ENCODE results near the gene THBD.

THBD gene

GRCh38 chr20:23071996-23072395 is 22.5 kb upstream of the THBD start:
- no peak for DNase-seq (ENCODE audit: low read depth)
- no peak for TF ChIP-seq CTCF (IDR thresholded peaks at IDR 0.05; ENCODE audit: insufficient read depth, low read depth, low read length, missing control alignments)

DNA sequence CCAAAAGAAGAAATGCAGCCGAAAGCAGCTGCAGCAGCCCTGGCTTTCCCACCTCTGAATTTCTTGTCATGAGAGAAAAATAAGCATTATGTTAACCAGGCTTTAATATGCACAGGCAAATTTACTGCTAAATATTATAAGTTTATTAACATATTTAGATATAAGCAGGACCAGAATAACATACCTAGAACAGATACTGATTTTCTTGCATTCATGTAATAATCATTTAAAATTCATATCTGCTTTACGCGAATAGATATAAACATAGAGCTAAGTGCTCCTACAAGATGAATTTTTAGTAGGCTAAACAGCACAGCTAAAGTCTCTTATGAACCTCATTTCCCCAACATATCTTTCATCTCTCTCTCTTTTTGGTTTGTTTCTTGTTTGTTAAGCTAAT is 21.9 kb upstream of the THBD start:
- DNase-seq (ENCODE audit: low read depth): no peak
- no peak overlapping the region for H3K4me3 ChIP-seq (ENCODE audit: low read length)
- no peak for TF ChIP-seq CTCF (IDR thresholded peaks at IDR 0.05; ENCODE audit: insufficient read depth, low read depth, low read length, missing control alignments)

More at GRCh38 chr20:23071996-23072395, 22.5 kb upstream of the THBD start:
- no peak overlapping the region for H3K4me3 ChIP-seq (ENCODE audit: low read length)

DNA sequence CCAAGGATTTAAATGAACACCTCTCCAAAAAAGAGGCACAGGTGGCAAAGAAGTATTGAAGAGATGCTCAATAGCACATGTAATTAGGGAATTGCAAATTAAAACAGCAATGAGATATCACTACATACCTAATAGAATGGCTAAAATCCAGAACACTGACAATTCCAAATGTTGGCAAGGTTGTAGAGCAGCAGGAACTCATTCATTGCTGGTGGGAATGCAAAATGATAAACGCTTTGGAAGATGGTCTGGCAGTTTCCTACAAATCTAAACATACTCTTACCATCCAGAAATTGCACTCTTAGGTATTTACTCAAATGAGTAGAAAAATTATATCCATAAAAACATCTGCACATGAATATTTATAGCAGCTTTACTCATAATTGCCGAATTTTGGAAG is 19.6 kb upstream of the THBD start:
- H3K4me3 ChIP-seq (ENCODE audit: low read length): no peak overlapping the region
- DNase-seq (ENCODE audit: low read depth): no peak
- no peak for TF ChIP-seq CTCF (IDR thresholded peaks at IDR 0.05; ENCODE audit: insufficient read depth, low read depth, low read length, missing control alignments)

DNA sequence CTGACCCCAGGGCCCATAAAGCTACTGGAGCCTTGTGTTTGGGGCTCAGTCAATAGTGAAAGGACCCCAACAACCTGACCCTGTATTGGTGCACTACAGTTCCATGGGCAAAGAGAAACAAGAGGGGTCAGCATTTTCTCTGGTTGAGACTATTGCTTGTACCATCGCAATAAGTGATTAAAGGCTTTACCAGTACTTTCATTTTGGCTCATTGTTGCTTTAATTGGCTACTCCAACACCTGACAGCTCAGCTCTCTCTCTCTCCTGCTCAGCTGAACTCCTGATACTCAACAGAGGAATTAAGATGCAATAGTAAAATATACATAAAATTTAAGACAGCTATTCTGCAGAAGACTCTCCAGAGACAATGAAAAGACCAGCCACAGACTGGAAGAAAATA is 18.8 kb upstream of the THBD start:
- DNase-seq (ENCODE audit: low read depth): no peak
- H3K4me3 ChIP-seq (ENCODE audit: low read length): no peak overlapping the region
- TF ChIP-seq CTCF (IDR thresholded peaks at IDR 0.05; ENCODE audit: insufficient read depth, low read depth, low read length, missing control alignments): no peak

GRCh38 chr20:23066772-23067171 is 17.3 kb upstream of the THBD start:
- DNase-seq (ENCODE audit: low read depth): no peak
- no peak overlapping the region for H3K4me3 ChIP-seq (ENCODE audit: low read length)
- TF ChIP-seq CTCF (IDR thresholded peaks at IDR 0.05; ENCODE audit: insufficient read depth, low read depth, low read length, missing control alignments): no peak

- TF ChIP-seq CTCF (IDR thresholded peaks at IDR 0.05; ENCODE audit: insufficient read depth, low read depth, low read length, missing control alignments): no peak
- DNase-seq (ENCODE audit: low read depth): no peak
- H3K4me3 ChIP-seq (ENCODE audit: low read length): no peak overlapping the region
Observed at GRCh38 chr20:23065266-23066201, 16.1 kb upstream of the THBD start.

GRCh38 chr20:23063581-23063980 is 14.1 kb upstream of the THBD start:
- no peak for DNase-seq (ENCODE audit: low read depth)
- TF ChIP-seq CTCF (IDR thresholded peaks at IDR 0.05; ENCODE audit: insufficient read depth, low read depth, low read length, missing control alignments): no peak
- H3K4me3 ChIP-seq (ENCODE audit: low read length): no peak overlapping the region

All from epithelial cell of esophagus (primary cell).